Breast epithelium (tissue), 4 donors: ENCODE results near the gene TRIM54. TPM values are rescaled to one million over a fixed set of nuclear protein-coding genes. Genes with fewer than 3 reads are reported as not detected.
"Not testable (repeated sequence)": the region's sequence is repeated elsewhere in the genome, so short reads cannot be mapped to it uniquely, and the experiment has no call there.

ENCODE experiments used
- DNase-seq, 2 donors: peaks; one replicate each; pipeline ENCODE4 v3.0.0-alpha.2; 2019; ENCODE audit warnings: low spot score in 2 of 2
- H3K27ac ChIP-seq, 2 donors: fragments of 200-600 bp; sonication (generic) in 1 of 2; one replicate each; pipeline ENCODE4 v1.5.1; 2016 to 2019; ENCODE audit warnings: mild to moderate bottlenecking in 1 of 2
- H3K27me3 ChIP-seq, 2 donors: fragments of 200-600 bp; sonication (generic) in 1 of 2; one replicate each; pipeline versions ENCODE4 v1.5.1 to v1.6.0; 2017 to 2019; ENCODE audit warnings: control low read depth in 1 of 2, mild to moderate bottlenecking in 1 of 2
- H3K36me3 ChIP-seq: fragments of 200-600 bp; one replicate; pipeline ENCODE4 v1.5.1; 2019
- H3K4me1 ChIP-seq, 2 donors: fragments of 200-600 bp; sonication (generic); one replicate each; pipeline ENCODE4 v1.5.1; 2016 to 2019; ENCODE audit warnings: control low read depth in 1 of 2
- H3K4me3 ChIP-seq, 3 donors: fragments of 200-600 bp; sonication (generic); 1 replicate in 2 of 3; 2 replicates in 1 of 3; pipeline ENCODE4 v1.5.1; 2016 to 2019; ENCODE audit warnings: mild to moderate bottlenecking in 3 of 3, moderate library complexity in 2 of 3
- H3K9me3 ChIP-seq, 2 donors: fragments of 200-600 bp; sonication (generic) in 1 of 2; one replicate each; pipeline ENCODE4 v1.5.1; 2016 to 2019; ENCODE audit warnings: control low read depth in 1 of 2
- POLR2A ChIP-seq: fragments of 450-650 bp; IDR thresholded peaks from one replicate; pipeline ENCODE4 v1.6.1; 2016; ENCODE audit warnings: antibody characterized with exemption, mild to moderate bottlenecking, moderate library complexity
- POLR2AphosphoS5 ChIP-seq, 3 donors: sonication (generic); formaldehyde crosslinking; IDR thresholded peaks; one replicate each; pipeline ENCODE4 v1.6.1; 2017; ENCODE audit warnings: antibody characterized with exemption in 3 of 3
- intact Hi-C: fragments of 100-400 bp; cut with DNase I; formaldehyde crosslinking; loops from one replicate; pipeline ENCODE4 v1.15.1; 2023; ENCODE audit warnings: low total_unique reads
- total RNA-seq, 3 donors: library from RNA; depleted of rRNA; stranded (reverse); fragments of >200 nt; gene quantifications; one replicate each; pipeline ENCODE4 v1.1.0, GENCODE V29; 2016
- TF ChIP-seq, protein P1 (sequence below), 3 donors: fragments of 450-650 bp; IDR thresholded peaks; one replicate each; pipeline ENCODE4 v1.5.1; 2016 to 2017; ENCODE audit warnings: antibody characterized with exemption in 3 of 3, mild to moderate bottlenecking in 3 of 3, moderate library complexity in 3 of 3

Gene TRIM54
- total RNA-seq, 3 donors from 2014 or later, result 0.15 to 0.66 TPM; not detected in 1

GRCh38 chr2:27264253-27264752, 17.9 kb upstream of the TRIM54 start:
- Histone ChIP-seq H3K4me1 (peaks cover 16 to 23% of the 10 kb centered on the region in 2 donors), H3K27me3 (peaks cover 11 to 59% of the 10 kb centered on the region in 2 donors), H3K36me3 (no peaks in the 10 kb centered on the region), H3K4me3 (peak overlapping the region; percentile 15 to 79 (median 59)), H3K27ac (no peak overlapping the region), H3K9me3 (no peaks in the 10 kb centered on the region)
- no peak for DNase-seq
- intact Hi-C loops, result no loop called here
- TF ChIP-seq, protein P1, sequence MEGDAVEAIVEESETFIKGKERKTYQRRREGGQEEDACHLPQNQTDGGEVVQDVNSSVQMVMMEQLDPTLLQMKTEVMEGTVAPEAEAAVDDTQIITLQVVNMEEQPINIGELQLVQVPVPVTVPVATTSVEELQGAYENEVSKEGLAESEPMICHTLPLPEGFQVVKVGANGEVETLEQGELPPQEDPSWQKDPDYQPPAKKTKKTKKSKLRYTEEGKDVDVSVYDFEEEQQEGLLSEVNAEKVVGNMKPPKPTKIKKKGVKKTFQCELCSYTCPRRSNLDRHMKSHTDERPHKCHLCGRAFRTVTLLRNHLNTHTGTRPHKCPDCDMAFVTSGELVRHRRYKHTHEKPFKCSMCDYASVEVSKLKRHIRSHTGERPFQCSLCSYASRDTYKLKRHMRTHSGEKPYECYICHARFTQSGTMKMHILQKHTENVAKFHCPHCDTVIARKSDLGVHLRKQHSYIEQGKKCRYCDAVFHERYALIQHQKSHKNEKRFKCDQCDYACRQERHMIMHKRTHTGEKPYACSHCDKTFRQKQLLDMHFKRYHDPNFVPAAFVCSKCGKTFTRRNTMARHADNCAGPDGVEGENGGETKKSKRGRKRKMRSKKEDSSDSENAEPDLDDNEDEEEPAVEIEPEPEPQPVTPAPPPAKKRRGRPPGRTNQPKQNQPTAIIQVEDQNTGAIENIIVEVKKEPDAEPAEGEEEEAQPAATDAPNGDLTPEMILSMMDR (IDR thresholded peaks at IDR 0.05), result no peak
- TF ChIP-seq POLR2AphosphoS5 (IDR thresholded peaks at IDR 0.05) (no peak), POLR2A (no peak)

- no peak overlapping the region for H3K27ac ChIP-seq
- H3K36me3 ChIP-seq, result no peaks in the 10 kb centered on the region
- intact Hi-C loops, result no loop called here
- H3K27me3 ChIP-seq, result peaks cover 11 to 54% of the 10 kb centered on the region in 2 donors
- H3K4me1 ChIP-seq, result peaks cover 16 to 23% of the 10 kb centered on the region in 2 donors
- peak overlapping the region; percentile 15 to 79 (median 59) for H3K4me3 ChIP-seq
- no peak for TF ChIP-seq POLR2A
- TF ChIP-seq POLR2AphosphoS5 (IDR thresholded peaks at IDR 0.05), result no peak
- TF ChIP-seq, protein P1 (IDR thresholded peaks at IDR 0.05), result peak in 1 of 3 donors; percentile 18
- DNase-seq, result no peak
- H3K9me3 ChIP-seq, result no peaks in the 10 kb centered on the region
These were observed 17.3 kb upstream of the TRIM54 start for GRCh38 chr2:27264753-27265535.

GRCh38 chr2:27265536-27265870, 16.7 kb upstream of the TRIM54 start:
- intact Hi-C loops, result no loop called here
- DNase-seq, result no peak
- H3K4me3 ChIP-seq, result no peak overlapping the region
- H3K27ac ChIP-seq, result no peak overlapping the region
- no peaks in the 10 kb centered on the region for H3K36me3 ChIP-seq
- TF ChIP-seq, protein P1 (IDR thresholded peaks at IDR 0.05), result no peak
- TF ChIP-seq POLR2AphosphoS5 (IDR thresholded peaks at IDR 0.05) (no peak), POLR2A (no peak)
- peaks cover 16 to 23% of the 10 kb centered on the region in 2 donors for H3K4me1 ChIP-seq
- no peaks in the 10 kb centered on the region for H3K9me3 ChIP-seq
- H3K27me3 ChIP-seq, result peaks cover 11 to 54% of the 10 kb centered on the region in 2 donors

GRCh38 chr2:27268296-27268695, 13.9 kb upstream of the TRIM54 start:
- DNase-seq, H3K27ac ChIP-seq, H3K9me3 ChIP-seq, H3K36me3 ChIP-seq, intact Hi-C loops, H3K4me3 ChIP-seq: not testable (repeated sequence)
- peaks cover 0 to 26% of the 10 kb centered on the region in 2 donors for H3K27me3 ChIP-seq
- H3K4me1 ChIP-seq, result peaks cover 8 to 12% of the 10 kb centered on the region in 2 donors

DNA sequence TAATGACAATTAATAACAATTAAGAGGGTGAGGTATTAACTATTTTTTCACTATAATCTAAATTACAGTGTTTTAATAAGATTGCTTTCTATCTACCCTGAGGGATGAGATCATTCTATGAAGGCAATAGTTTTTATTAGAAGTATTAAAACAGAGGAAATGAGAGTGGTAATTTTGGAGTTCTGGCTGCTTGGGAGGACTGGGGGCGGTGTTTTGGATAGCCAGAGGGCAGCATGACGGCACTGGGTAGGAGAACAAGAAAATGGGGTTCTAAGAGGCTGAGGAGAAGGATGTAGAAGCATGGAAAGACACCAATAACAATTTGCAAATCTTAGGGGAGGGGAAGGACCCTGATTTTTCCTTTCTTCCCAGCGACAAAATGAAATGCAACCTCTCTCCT, 12.1 kb upstream of the TRIM54 start:
- intact Hi-C loops, result no loop called here
- DNase-seq, result no peak
- H3K27ac ChIP-seq, result no peak overlapping the region
- no peaks in the 10 kb centered on the region for H3K36me3 ChIP-seq
- peaks cover 0 to 8% of the 10 kb centered on the region in 2 donors for H3K27me3 ChIP-seq
- no peaks in the 10 kb centered on the region for H3K9me3 ChIP-seq
- H3K4me3 ChIP-seq, result no peak overlapping the region
- TF ChIP-seq, protein P1 (IDR thresholded peaks at IDR 0.05), result no peak
- no peak for TF ChIP-seq POLR2A
- no peaks in the 10 kb centered on the region for H3K4me1 ChIP-seq
